HL-60 (cell line): ENCODE data around the gene NXNL1.

Experiments used
- CTCF ChIP-seq: IDR thresholded peaks from one replicate; pipeline ENCODE4 v1.5.1; 2011; ENCODE audit warnings: low read length, control low read depth, inconsistent platforms; ENCODE audit not compliant: insufficient read depth
- GABPA ChIP-seq: IDR thresholded peaks from 2 replicates; pipeline ENCODE4 v1.6.1; 2012; ENCODE audit warnings: low read depth
- POLR2AphosphoS5 ChIP-seq: IDR thresholded peaks from 2 replicates; pipeline ENCODE4 v1.6.1; 2012; ENCODE audit warnings: low read depth
- REST ChIP-seq: IDR thresholded peaks from 2 replicates; pipeline ENCODE4 v1.6.1; 2012; ENCODE audit warnings: low read depth; ENCODE audit not compliant: insufficient replicate concordance
- SPI1 ChIP-seq: IDR thresholded peaks from 2 replicates; pipeline ENCODE4 v1.6.1; 2012; ENCODE audit warnings: low read depth, mild to moderate bottlenecking, borderline replicate concordance

GRCh38 chr19:17483605-17484002, 22.9 kb upstream of the NXNL1 start:
- TF ChIP-seq CTCF (no peak), SPI1 (no peak), POLR2AphosphoS5 (no peak), REST (no peak), GABPA (no peak)
